HEK293T (cell line): Measurements from ENCODE around the gene USP24.
"Not testable (repeated sequence)": the region's sequence is repeated elsewhere in the genome, so short reads cannot be mapped to it uniquely, and the experiment has no call there.

Source experiments
- CTCF ChIA-PET: fragments of 350-600 bp; formaldehyde crosslinking; extraction: SDS; loops from one replicate; lab custom pipeline; 2021; ENCODE audit warnings: antibody characterized with exemption, inconsistent platforms; lab: Yijun Ruan, JAX
- POLR2A ChIA-PET: fragments of 350-600 bp; formaldehyde crosslinking; extraction: SDS; loops from one replicate; lab custom pipeline; 2020; ENCODE audit warnings: antibody characterized with exemption, inconsistent platforms; lab: Yijun Ruan, JAX
- DNase-seq: peaks from one replicate; pipeline ENCODE4 v3.0.0; 2012; ENCODE audit warnings: mixed read lengths; ENCODE audit errors: extremely low spot score
- ARNT ChIP-seq: fragments of 450-650 bp; IDR thresholded peaks from 2 replicates; pipeline ENCODE4 v1.6.1; 2017; ENCODE audit warnings: mild to moderate bottlenecking
- BHLHE40 ChIP-seq: fragments of 450-650 bp; IDR thresholded peaks from 2 replicates; pipeline ENCODE4 v1.6.1; 2016; ENCODE audit warnings: mild to moderate bottlenecking, moderate library complexity, borderline replicate concordance
- CTBP1 ChIP-seq: fragments of 450-650 bp; IDR thresholded peaks from 2 replicates; pipeline ENCODE4 v1.6.1; 2016; ENCODE audit warnings: borderline replicate concordance
- ELF4 ChIP-seq: fragments of 450-650 bp; IDR thresholded peaks from 2 replicates; pipeline ENCODE4 v1.6.1; 2017; ENCODE audit warnings: antibody characterized with exemption
- FOXA1 ChIP-seq: fragments of 450-650 bp; IDR thresholded peaks from 2 replicates; pipeline ENCODE4 v1.6.1; 2016; ENCODE audit warnings: mild to moderate bottlenecking
- FOXK2 ChIP-seq: fragments of 450-650 bp; IDR thresholded peaks from 2 replicates; pipeline ENCODE4 v1.6.1; 2016; ENCODE audit warnings: mild to moderate bottlenecking
- FOXM1 ChIP-seq: fragments of 450-650 bp; IDR thresholded peaks from 2 replicates; pipeline ENCODE4 v1.6.1; 2017; ENCODE audit warnings: mild to moderate bottlenecking, borderline replicate concordance
- HDGF ChIP-seq: fragments of 450-650 bp; IDR thresholded peaks from 2 replicates; pipeline ENCODE4 v1.6.1; 2017; ENCODE audit warnings: antibody characterized with exemption, borderline replicate concordance
- L3MBTL2 ChIP-seq: fragments of 450-650 bp; conservative IDR thresholded peaks from 2 replicates; pipeline ENCODE4 v1.6.1; 2016; ENCODE audit warnings: mild to moderate bottlenecking
- LEF1 ChIP-seq: fragments of 450-650 bp; IDR thresholded peaks from 2 replicates; pipeline ENCODE4 v1.6.1; 2017; ENCODE audit warnings: mild to moderate bottlenecking, borderline replicate concordance
- NFRKB ChIP-seq: fragments of 450-650 bp; IDR thresholded peaks from 2 replicates; pipeline ENCODE4 v1.6.1; 2016; ENCODE audit warnings: mild to moderate bottlenecking, moderate library complexity
- SP1 ChIP-seq: fragments of 450-650 bp; IDR thresholded peaks from 2 replicates; pipeline ENCODE4 v1.6.1; 2017
- SUZ12 ChIP-seq: fragments of 450-650 bp; IDR thresholded peaks from 2 replicates; pipeline ENCODE4 v1.6.1; 2016; ENCODE audit warnings: mild to moderate bottlenecking
- TARDBP ChIP-seq: fragments of 450-650 bp; IDR thresholded peaks from 2 replicates; pipeline ENCODE4 v1.6.1; 2016
- ZNF384 ChIP-seq: fragments of 450-650 bp; IDR thresholded peaks from 2 replicates; pipeline ENCODE4 v1.6.1; 2016
- TF ChIP-seq, protein P1 (sequence below): fragments of 450-650 bp; IDR thresholded peaks from 2 replicates; pipeline ENCODE4 v1.6.1; 2016

USP24 gene

DNA sequence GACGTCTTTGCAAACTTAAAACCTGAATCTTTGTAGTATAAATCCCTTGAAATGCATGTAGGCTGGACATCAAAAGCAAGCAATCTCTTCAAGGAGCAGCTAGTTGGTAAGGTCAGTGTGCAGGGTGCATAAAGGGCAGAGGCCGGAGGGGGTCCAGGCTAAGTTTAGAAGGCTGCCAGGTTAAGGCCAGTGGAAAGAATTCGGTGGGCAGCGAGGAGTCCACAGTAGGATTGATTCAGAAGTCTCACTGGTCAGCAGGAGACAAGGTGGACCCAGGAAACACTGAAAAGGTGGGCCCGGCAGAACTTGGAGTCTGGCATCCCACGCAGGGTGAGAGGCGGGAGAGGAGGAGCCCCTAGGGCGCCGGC is 176.2 kb downstream of the USP24 start:
- CTCF ChIA-PET = no interaction called here
- POLR2A ChIA-PET = no interaction called here
- no peak for DNase-seq
- TF ChIP-seq BHLHE40 (no peak), HDGF (no peak), FOXA1 (no peak), L3MBTL2 (no peak), LEF1 (no peak), SUZ12 (no peak), FOXK2 (no peak), ELF4 (no peak), TARDBP (no peak), ZNF384 (no peak), NFRKB (no peak), FOXM1 (no peak), ARNT (no peak), SP1 (no peak), CTBP1 (no peak)
- TF ChIP-seq, protein P1, sequence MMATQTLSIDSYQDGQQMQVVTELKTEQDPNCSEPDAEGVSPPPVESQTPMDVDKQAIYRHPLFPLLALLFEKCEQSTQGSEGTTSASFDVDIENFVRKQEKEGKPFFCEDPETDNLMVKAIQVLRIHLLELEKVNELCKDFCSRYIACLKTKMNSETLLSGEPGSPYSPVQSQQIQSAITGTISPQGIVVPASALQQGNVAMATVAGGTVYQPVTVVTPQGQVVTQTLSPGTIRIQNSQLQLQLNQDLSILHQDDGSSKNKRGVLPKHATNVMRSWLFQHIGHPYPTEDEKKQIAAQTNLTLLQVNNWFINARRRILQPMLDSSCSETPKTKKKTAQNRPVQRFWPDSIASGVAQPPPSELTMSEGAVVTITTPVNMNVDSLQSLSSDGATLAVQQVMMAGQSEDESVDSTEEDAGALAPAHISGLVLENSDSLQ = no peak

DNA sequence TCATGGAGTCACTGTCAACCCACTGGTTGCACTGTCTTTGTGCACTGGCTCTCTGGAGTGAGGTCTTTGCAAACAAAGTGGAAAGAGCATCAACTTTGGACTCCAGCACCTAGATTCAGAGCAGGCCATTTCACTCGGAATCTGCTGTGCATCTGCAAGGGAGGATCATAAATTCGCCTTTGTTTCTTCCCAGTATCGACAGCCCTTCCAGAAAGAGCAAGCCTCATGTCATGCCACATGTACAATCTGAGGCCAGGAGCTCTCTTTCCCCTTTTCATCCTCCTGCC is 176.7 kb downstream of the USP24 start:
- no peak for DNase-seq
- ChIA-PET CTCF (interaction anchor here (0.6 kb wide), 1 partner anchor 115 kb away, joined by 3 read pairs; no protein-coding TSS in a partner anchor), POLR2A (no interaction called here)
- TF ChIP-seq ELF4 = no peak
- TF ChIP-seq FOXA1 = no peak
- TF ChIP-seq NFRKB = no peak
- no peak for TF ChIP-seq BHLHE40
- TF ChIP-seq CTBP1 = no peak

DNA sequence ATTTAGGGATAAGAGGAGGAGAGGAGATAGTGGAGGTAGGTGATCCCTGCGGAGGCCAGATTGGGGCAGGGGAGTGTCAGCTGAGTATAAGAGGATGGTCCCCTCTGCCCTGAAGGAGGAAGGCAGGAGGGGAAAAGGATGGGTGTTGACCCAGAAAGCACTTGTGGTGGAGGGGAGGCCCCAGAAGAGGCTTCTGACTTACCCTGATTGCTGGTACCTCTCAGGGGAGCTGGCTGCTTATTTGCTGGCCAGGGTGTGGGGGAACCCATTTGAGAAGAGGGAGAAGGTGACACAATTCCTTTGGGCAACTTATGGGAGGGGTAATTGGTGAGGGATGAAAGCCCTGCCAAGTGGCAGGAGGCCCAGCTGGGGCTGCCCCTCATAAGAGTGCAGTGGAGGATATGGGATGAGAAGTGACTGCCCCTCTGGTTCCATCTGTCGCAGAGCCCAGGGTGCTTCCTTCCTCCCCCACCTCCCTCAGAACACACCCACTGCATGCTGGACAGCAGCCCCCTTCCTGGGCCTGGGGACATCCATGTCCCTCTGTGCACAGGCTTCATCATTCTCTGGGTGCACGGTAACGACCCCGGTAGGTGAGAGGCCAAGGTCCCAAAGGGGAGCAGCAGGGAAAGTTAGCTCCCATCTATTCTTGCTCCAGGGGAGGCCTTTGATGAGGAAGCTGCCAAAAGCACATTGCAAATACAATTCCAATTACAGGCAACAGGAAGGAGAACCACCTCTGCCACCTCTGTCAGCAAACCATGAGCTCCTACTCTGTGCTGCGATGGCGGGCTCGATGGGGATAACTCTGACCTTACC is 177.2 kb downstream of the USP24 start:
- ChIA-PET POLR2A (no interaction called here), CTCF (interaction anchor here (0.6 kb wide), 1 partner anchor 116 kb away, joined by 3 read pairs; no protein-coding TSS in a partner anchor)
- no peak for DNase-seq
- TF ChIP-seq, protein P1 = no peak
- TF ChIP-seq ELF4 (no peak), ARNT (no peak), SUZ12 (no peak), CTBP1 (no peak), FOXA1 (no peak)

DNA sequence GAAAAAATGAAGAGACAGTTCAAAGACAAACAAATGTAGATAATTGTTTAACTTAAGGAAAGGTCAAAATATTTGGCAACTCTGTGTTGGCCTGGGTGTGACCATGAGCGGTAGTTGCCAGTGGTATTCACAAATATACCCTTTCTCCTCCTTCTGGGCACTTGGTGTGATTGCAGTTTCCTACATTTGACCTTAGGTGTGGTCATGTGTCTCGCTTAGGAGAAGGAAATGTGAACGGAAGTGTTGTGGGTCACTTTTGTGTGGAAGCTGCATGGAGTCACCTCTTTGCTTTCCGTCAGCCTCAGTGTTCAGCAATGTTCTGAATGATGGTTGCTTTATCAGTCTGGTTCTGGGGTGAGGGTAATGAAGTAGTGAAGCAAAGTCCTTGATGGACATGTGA is 179.3 kb downstream of the USP24 start:
- no peak for DNase-seq
- POLR2A ChIA-PET = no interaction called here
- TF ChIP-seq, protein P1 = no peak
- no peak for TF ChIP-seq SUZ12
- no peak for TF ChIP-seq FOXA1
- no peak for TF ChIP-seq FOXK2
- no peak for TF ChIP-seq CTBP1
- CTCF ChIA-PET = interaction anchor here (0.7 to 1.6 kb wide), 2 partner anchors 14 to 20 kb away, joined by 4 to 5 read pairs; no protein-coding TSS in a partner anchor

DNA sequence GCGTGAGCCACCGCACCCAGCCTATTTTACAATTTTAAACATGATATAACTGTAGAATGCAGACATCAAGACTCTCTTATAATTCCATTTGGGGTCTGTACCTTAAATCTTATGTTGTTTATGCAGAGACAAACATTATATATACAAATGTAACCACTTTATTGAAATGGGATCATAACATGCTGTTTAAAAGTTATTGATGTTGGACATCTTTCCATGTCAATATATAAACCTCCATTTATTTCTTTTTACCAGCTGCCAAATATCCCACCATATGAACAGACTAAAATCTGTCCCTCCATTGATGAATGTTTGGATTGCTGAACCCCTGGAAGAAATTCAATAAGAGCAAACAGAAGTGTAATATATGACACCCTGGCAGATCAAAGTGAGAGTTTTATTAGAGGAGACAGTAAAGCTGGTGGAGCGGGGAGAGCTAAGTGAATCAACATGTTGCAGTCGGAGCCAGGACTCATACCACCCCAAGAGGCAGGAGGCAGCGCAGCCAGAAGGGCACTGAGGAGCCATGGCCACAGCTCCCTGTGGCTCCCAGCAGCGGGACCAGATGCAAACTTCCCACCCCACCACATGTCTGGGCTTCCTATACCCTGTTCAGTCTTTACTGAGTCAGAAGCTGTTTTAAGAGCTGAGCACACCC is 180.6 kb downstream of the USP24 start:
- no peak for DNase-seq
- ChIA-PET POLR2A (no interaction called here), CTCF (no interaction called here)
- TF ChIP-seq FOXM1 (no peak), ARNT (no peak), CTBP1 (no peak), L3MBTL2 (no peak), SP1 (no peak), NFRKB (no peak), SUZ12 (no peak), FOXA1 (no peak), BHLHE40 (no peak), FOXK2 (no peak), ELF4 (no peak), LEF1 (no peak), ZNF384 (no peak), HDGF (no peak), TARDBP (no peak)
- TF ChIP-seq, protein P1 = no peak

DNA sequence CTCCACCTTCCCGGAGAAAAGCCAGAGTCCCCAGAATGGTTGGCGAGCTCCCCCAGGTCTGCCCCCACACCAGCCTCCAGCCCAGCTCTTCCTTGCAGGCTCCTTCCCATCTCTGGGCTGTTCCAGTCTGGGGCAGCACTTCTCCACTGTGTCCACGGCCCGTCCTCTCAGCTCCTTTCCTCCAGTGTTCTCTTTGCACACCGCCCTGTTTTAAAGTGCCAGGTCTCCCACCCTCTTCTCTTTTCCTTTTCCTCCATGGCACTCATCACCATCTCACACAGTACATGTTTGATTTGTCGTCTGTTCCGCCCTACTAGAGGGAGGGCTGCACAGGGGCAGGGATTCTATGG is 181.9 kb downstream of the USP24 start:
- TF ChIP-seq CTBP1 = no peak
- ChIA-PET CTCF (interaction anchor here (0.6 to 2.9 kb wide), 2 partner anchors 11 to 327 kb away, joined by 3 to 12 read pairs; no protein-coding TSS in a partner anchor), POLR2A (no interaction called here)
- no peak for DNase-seq

DNA sequence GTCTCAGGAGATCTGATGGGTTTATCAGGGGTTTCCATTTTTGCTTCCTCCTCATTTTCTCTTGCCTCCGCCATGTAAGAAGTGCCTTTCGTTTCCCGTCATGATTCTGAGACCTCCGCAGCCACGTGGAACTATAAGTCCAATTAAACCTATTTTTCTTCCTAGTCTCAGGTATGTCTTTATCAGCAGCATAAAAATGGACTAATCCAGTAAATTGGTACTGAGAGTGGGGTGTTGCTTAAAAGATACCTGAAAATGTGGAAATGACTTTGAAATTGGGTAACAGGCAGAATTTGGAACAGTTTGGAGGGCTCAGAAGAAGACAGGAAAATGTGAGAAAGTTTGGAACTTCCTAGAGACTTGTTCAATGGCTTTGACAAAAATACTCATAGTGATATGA is 184.1 kb downstream of the USP24 start:
- CTCF ChIA-PET, POLR2A ChIA-PET, DNase-seq: not testable (repeated sequence)

DNA sequence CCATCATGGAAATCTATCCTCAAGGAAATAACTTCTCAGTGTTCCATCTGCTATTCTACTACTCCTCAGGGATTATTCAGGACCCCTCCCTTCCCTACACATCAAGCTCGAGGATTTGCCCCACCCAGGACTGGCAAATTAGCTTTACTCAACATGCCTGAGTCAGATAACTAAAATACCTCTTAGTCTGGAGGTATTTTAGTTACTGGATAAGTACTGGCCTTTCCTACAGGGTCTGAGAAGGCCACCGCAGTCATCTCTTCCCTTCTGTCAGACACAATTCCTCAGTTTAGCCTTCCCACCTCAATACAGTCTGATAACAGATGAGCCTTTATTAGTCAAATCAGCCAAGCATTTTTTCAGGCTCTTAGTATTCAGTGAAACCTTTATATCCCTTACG is 188.5 kb downstream of the USP24 start:
- CTCF ChIA-PET, POLR2A ChIA-PET, DNase-seq: not testable (repeated sequence)

DNA sequence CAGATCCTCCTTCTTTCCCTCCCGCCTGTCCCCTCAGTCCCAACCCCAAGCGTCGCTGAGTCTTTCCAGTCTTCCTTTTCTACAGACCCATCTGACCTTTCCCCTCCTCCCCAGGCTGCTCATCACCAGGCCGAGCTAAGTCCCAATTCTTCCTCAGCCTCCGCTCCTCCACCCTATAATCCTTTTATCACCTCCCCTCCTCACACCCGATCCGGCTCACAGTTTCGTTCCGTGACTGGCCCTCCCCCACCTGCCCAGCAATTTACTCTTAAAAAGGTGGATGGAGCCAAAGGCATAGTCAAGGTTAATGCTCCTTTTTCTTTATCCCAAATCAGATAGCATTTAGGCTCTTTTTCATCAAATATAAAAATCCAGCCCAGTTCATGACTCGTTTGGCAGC is 191.0 kb downstream of the USP24 start:
- POLR2A ChIA-PET, CTCF ChIA-PET, DNase-seq: not testable (repeated sequence)
